ENCODE measurements around the gene TBCD. TPM values are rescaled to one million over a fixed set of nuclear protein-coding genes. Genes with fewer than 3 reads are reported as not detected.
A peak's percentile ranks its signal among the peaks of the same experiment; 100 is the strongest.
"Not testable (repeated sequence)": the region's sequence is repeated elsewhere in the genome, so short reads cannot be mapped to it uniquely, and the experiment has no call there.

The TBCD gene
- total and polyA plus RNA-seq, 9 of the 15 experiments (the other 6 are each of a cell fraction or from before 2014, with no cell fraction given): 8.9 to 98.5 (median 28.0) TPM

- TF ChIP-seq ZBTB33 (CRISPR knock-in tag; IDR thresholded peaks at IDR 0.05): peak; percentile 97
- no peak for TF ChIP-seq RERE (CRISPR knock-in tag; IDR thresholded peaks at IDR 0.05; ENCODE audit: borderline replicate concordance)
- TF ChIP-seq ZNF668 (CRISPR knock-in tag; IDR thresholded peaks at IDR 0.05): no peak
- no peak for TF ChIP-seq CREB3 (tag; conservative IDR thresholded peaks at IDR 0.05; ENCODE audit: low read depth)
- 0 out of 6 replicates have a peak, but pooled peaks of 1 of the 3 experiments have one; percentile 5 for TF ChIP-seq CTCF (IDR thresholded peaks at IDR 0.05 in 2 of 3, conservative IDR thresholded peaks at IDR 0.05 in 1 of 3; ENCODE audit: insufficient read depth in 2 of 3, low read depth in 1 of 3, low read length in 3 of 3)
Observed at GRCh38 chr17:82963104-82963950, 211.5 kb downstream of the TBCD start (continued).

- FAIRE-seq; H3K79me2 ChIP-seq (ENCODE audit: control insufficient read depth, insufficient read depth, low read length); H4K20me1 ChIP-seq (replicated peaks; ENCODE audit: control insufficient read depth, insufficient read depth, low read length); H2AFZ ChIP-seq (ENCODE audit: low read depth, low read length); H3K36me3 ChIP-seq (ENCODE audit: control insufficient read depth, insufficient read depth, low read length); BruUV-seq (replicated peaks); DNase-seq (ENCODE audit: extremely low read depth in 1 of 4, low spot score in 3 of 4); H3K27ac ChIP-seq (ENCODE audit: extremely low read depth, low read depth, low read length); POLR2A ChIA-PET; intact Hi-C loops (cut with micrococcal nuclease); CTCF ChIA-PET (ENCODE audit: low intra/inter-chr PET ratio); ATAC-seq; H3K9me1 ChIP-seq (ENCODE audit: control insufficient read depth, insufficient read depth, low read length); H3K4me3 ChIP-seq; H3K4me2 ChIP-seq (ENCODE audit: insufficient read depth, low read length); H3K9me3 ChIP-seq (replicated peaks; ENCODE audit: control insufficient read depth, insufficient read depth, low read depth, low read length); H3K9ac ChIP-seq (ENCODE audit: insufficient read depth in 1 of 2, low read depth in 2 of 2, low read length in 2 of 2); H3K27me3 ChIP-seq (ENCODE audit: control insufficient read depth in 2 of 2, insufficient read depth in 2 of 2, low read length in 2 of 2); in situ Hi-C loops (cut with MboI): not testable (repeated sequence)
- 83% methylated on average over 13 of the region's 32 CpGs for whole genome bisulfite sequencing (ENCODE audit: insufficient coverage, low coverage, missing lambda C conversion rate)
- peaks cover 0 to 16% of the 10 kb centered on the region in 2 experiments; a peak in 1 of 5 replicates for H3K4me1 ChIP-seq (replicated peaks in 1 of 2; ENCODE audit: control insufficient read depth in 2 of 2, insufficient read depth in 2 of 2, low read length in 2 of 2)
Observed at GRCh38 chr17:82964451-82964850, 212.6 kb downstream of the TBCD start.
